ENCODE measurements around the gene SERPINB13.

GRCh38 chr18:63646936-63647335, 59.8 kb downstream of the SERPINB13 start:
- TF ChIP-seq, protein P1, sequence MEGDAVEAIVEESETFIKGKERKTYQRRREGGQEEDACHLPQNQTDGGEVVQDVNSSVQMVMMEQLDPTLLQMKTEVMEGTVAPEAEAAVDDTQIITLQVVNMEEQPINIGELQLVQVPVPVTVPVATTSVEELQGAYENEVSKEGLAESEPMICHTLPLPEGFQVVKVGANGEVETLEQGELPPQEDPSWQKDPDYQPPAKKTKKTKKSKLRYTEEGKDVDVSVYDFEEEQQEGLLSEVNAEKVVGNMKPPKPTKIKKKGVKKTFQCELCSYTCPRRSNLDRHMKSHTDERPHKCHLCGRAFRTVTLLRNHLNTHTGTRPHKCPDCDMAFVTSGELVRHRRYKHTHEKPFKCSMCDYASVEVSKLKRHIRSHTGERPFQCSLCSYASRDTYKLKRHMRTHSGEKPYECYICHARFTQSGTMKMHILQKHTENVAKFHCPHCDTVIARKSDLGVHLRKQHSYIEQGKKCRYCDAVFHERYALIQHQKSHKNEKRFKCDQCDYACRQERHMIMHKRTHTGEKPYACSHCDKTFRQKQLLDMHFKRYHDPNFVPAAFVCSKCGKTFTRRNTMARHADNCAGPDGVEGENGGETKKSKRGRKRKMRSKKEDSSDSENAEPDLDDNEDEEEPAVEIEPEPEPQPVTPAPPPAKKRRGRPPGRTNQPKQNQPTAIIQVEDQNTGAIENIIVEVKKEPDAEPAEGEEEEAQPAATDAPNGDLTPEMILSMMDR (IDR thresholded peaks at IDR 0.05; ENCODE audit: poor library complexity, severe bottlenecking): no peak
- TF ChIP-seq POLR2AphosphoS5 (IDR thresholded peaks at IDR 0.05) (no peak), TAF1 (IDR thresholded peaks at IDR 0.05; ENCODE audit: low read depth) (no peak), RAD21 (conservative IDR thresholded peaks at IDR 0.05) (no peak), EP300 (conservative IDR thresholded peaks at IDR 0.05; ENCODE audit: poor library complexity, severe bottlenecking) (no peak), MXI1 (conservative IDR thresholded peaks at IDR 0.05; ENCODE audit: poor library complexity, severe bottlenecking) (no peak)
